HCT116 (cell line): ENCODE measurements around the gene UGT1A7. TPM values are rescaled to one million over a fixed set of nuclear protein-coding genes. Genes with fewer than 3 reads are reported as not detected.

Source experiments
- ATAC-seq: fragments of 200-7000 bp; cut with Tn5 transposase; 2 replicates; pipeline ENCODE4 v1.9.1; 2020; ENCODE audit warnings: mild to moderate bottlenecking, moderate library complexity
- BruUV-seq: library from RNA; stranded (reverse); fragments of 400-500 nt; replicated peaks from 2 replicates; lab custom pipeline; 2021; lab: Mats Ljungman, UMichigan
- CTCF ChIA-PET: fragments of 300-600 bp; sonication (Branson Sonifier 250); formaldehyde crosslinking; loops from one replicate; lab custom pipeline; 2021; ENCODE audit warnings: antibody characterized with exemption; lab: Charles Lee
- POLR2A ChIA-PET: fragments of 300-600, 350-600 bp; sonication (Branson Sonifier 250); formaldehyde crosslinking; loops from one replicate; lab custom pipeline; 2021; ENCODE audit warnings: antibody characterized with exemption; lab: Charles Lee
- RAD21 ChIA-PET, 2 experiments: fragments of 300-600 bp; sonication (Branson Sonifier 250); formaldehyde crosslinking; loops; one replicate each; lab custom pipeline; 2023; ENCODE audit warnings: low total read pairs in 2 of 2; ENCODE audit not compliant: uncharacterized antibody in 2 of 2, unreplicated experiment in 2 of 2, low non-redundant PET in 1 of 2; lab: Charles Lee
- DNase-seq: peaks from one replicate; pipeline ENCODE4 v3.0.0-alpha.2; 2010; ENCODE audit warnings: low read depth, low spot score
- H2AFZ ChIP-seq: fragments of 200-600 bp; shearing (Covaris generic), sonication (generic); 2 replicates; pipeline ENCODE4 v1.6.1; 2017; ENCODE audit warnings: low read depth, mixed run types, mixed read lengths, antibody characterized with exemption, low read length; ENCODE audit not compliant: poor library complexity, severe bottlenecking
- H3K27ac ChIP-seq: 2 replicates; pipeline ENCODE4 v1.5.1; 2012; ENCODE audit warnings: low read depth, low read length
- H3K27me3 ChIP-seq: fragments of 200-600 bp; sonication (generic); 2 replicates; pipeline ENCODE4 v1.6.1; 2016; ENCODE audit warnings: mixed run types, low read length, mixed read lengths; ENCODE audit not compliant: insufficient read depth
- H3K36me3 ChIP-seq, 2 experiments: fragments of 200-500 bp in 1 of 2; fragments of 200-600 bp in 1 of 2; sonication (Bioruptor generic) in 1 of 2; sonication (generic) in 1 of 2; 2 replicates each; pipeline versions ENCODE4 v1.5.1 to v1.6.1; 2014 to 2016; ENCODE audit warnings: low read length in 2 of 2, inconsistent platforms in 1 of 2, mixed read lengths in 1 of 2, mixed run types in 1 of 2; ENCODE audit not compliant: insufficient read depth in 2 of 2, control insufficient read depth in 1 of 2
- H3K4me1 ChIP-seq, 2 experiments: fragments of 200-600 bp in 1 of 2; sonication (generic) in 1 of 2; 2 replicates each; pipeline versions ENCODE4 v1.5.1 to v1.6.1; 2012 to 2017; ENCODE audit warnings: low read length in 2 of 2, inconsistent platforms in 1 of 2, mild to moderate bottlenecking in 1 of 2, mixed read lengths in 1 of 2, mixed run types in 1 of 2, moderate library complexity in 1 of 2; ENCODE audit not compliant: insufficient read depth in 2 of 2, control insufficient read depth in 1 of 2
- H3K4me2 ChIP-seq: fragments of 200-600 bp; sonication (generic); 2 replicates; pipeline ENCODE4 v1.6.1; 2017; ENCODE audit warnings: mixed run types, low read length, mixed read lengths
- H3K4me3 ChIP-seq, 2 experiments: fragments of 200-600 bp in 1 of 2; sonication (generic) in 1 of 2; replicated peaks in 1 of 2; 2 replicates each; pipeline ENCODE4 v1.5.1; 2011 to 2016; ENCODE audit warnings: low read length in 2 of 2, control low read depth in 1 of 2, low read depth in 1 of 2, mild to moderate bottlenecking in 1 of 2, mixed read lengths in 1 of 2, mixed run types in 1 of 2
- H3K79me2 ChIP-seq: fragments of 200-600 bp; sonication (generic); 2 replicates; pipeline ENCODE4 v1.6.1; 2017; ENCODE audit warnings: mild to moderate bottlenecking, mixed run types, low read length, moderate library complexity, mixed read lengths; ENCODE audit not compliant: insufficient read depth
- H3K9ac ChIP-seq: fragments of 200-600 bp; sonication (generic); 2 replicates; pipeline ENCODE4 v1.6.1; 2016; ENCODE audit warnings: low read length, mixed read lengths
- H3K9me2 ChIP-seq: fragments of 200-600 bp; sonication (generic), shearing (Covaris generic); 2 replicates; pipeline ENCODE4 v1.6.1; 2017; ENCODE audit warnings: mixed run types, mild to moderate bottlenecking, moderate library complexity; ENCODE audit not compliant: insufficient read depth
- H3K9me3 ChIP-seq, 2 experiments: fragments of 200-500 bp in 1 of 2; fragments of 200-600 bp in 1 of 2; sonication (Bioruptor generic) in 1 of 2; sonication (generic) in 1 of 2; 2 replicates each; pipeline ENCODE4 v1.6.1; 2014 to 2017; ENCODE audit warnings: low read length in 2 of 2, mixed read lengths in 2 of 2, inconsistent platforms in 1 of 2, low read depth in 1 of 2, mild to moderate bottlenecking in 1 of 2, mixed run types in 1 of 2, moderate library complexity in 1 of 2; ENCODE audit not compliant: control insufficient read depth in 1 of 2, insufficient read depth in 1 of 2
- H4K20me1 ChIP-seq: fragments of 200-600 bp; sonication (generic), shearing (Covaris generic); 2 replicates; pipeline ENCODE4 v1.6.1; 2017; ENCODE audit warnings: mixed run types, mild to moderate bottlenecking, moderate library complexity; ENCODE audit not compliant: insufficient read depth
- CBX3 ChIP-seq: IDR thresholded peaks from 2 replicates; pipeline ENCODE4 v1.6.1; 2012; ENCODE audit warnings: low read depth
- EGR1 ChIP-seq: IDR thresholded peaks from 2 replicates; pipeline ENCODE4 v1.6.1; 2012; ENCODE audit warnings: low read depth
- ELF1 ChIP-seq: IDR thresholded peaks from 2 replicates; pipeline ENCODE4 v1.6.1; 2012; ENCODE audit warnings: low read depth, borderline replicate concordance
- EZH2 ChIP-seq: fragments of 200-600 bp; sonication (generic); IDR thresholded peaks from 2 replicates; pipeline ENCODE4 v1.6.1; 2017; ENCODE audit warnings: antibody characterized with exemption, mixed run types
- EZH2phosphoT487 ChIP-seq: fragments of 200-600 bp; IDR thresholded peaks from 2 replicates; pipeline ENCODE4 v1.6.1; 2018; ENCODE audit warnings: antibody characterized with exemption, borderline replicate concordance
- FOSL1 ChIP-seq: IDR thresholded peaks from 2 replicates; pipeline ENCODE4 v1.6.1; 2012; ENCODE audit warnings: low read depth
- JUND ChIP-seq: IDR thresholded peaks from 2 replicates; pipeline ENCODE4 v1.6.1; 2012
- SIN3A ChIP-seq: IDR thresholded peaks from 2 replicates; pipeline ENCODE4 v1.6.1; 2012; ENCODE audit warnings: low read depth
- SP1 ChIP-seq: IDR thresholded peaks from 2 replicates; pipeline ENCODE4 v1.6.1; 2012; ENCODE audit warnings: low read depth
- SRF ChIP-seq: IDR thresholded peaks from 2 replicates; pipeline ENCODE4 v1.6.1; 2012; ENCODE audit warnings: low read depth
- YY1 ChIP-seq: IDR thresholded peaks from 2 replicates; pipeline ENCODE4 v1.6.1; 2011; ENCODE audit warnings: low read length, low read depth, moderate library complexity, mild to moderate bottlenecking; ENCODE audit not compliant: insufficient replicate concordance; ENCODE audit errors: extremely low read depth
- ZFX ChIP-seq: fragments of 450-650 bp; IDR thresholded peaks from 2 replicates; pipeline ENCODE4 v1.6.1; 2017
- intact Hi-C: fragments of 100-400 bp; cut with micrococcal nuclease; formaldehyde crosslinking; loops from 2 replicates; pipeline ENCODE4 v1.10.0; 2022
- total RNA-seq: library from RNA; stranded (reverse); gene quantifications from one replicate; pipeline ENCODE4 v1.2.1, GENCODE V29; 2021; ENCODE audit not compliant: unreplicated experiment
- TF ChIP-seq, protein P1 (sequence below): IDR thresholded peaks from 2 replicates; pipeline ENCODE4 v1.6.1; 2011; ENCODE audit warnings: mild to moderate bottlenecking, low read length, moderate library complexity; ENCODE audit not compliant: insufficient replicate concordance; ENCODE audit errors: extremely low read depth
- TF ChIP-seq, protein P2 (sequence below): IDR thresholded peaks from 2 replicates; pipeline ENCODE4 v1.6.1; 2012

Gene UGT1A7
- total RNA-seq, 1 experiment from 2014 or later, result not detected

DNA sequence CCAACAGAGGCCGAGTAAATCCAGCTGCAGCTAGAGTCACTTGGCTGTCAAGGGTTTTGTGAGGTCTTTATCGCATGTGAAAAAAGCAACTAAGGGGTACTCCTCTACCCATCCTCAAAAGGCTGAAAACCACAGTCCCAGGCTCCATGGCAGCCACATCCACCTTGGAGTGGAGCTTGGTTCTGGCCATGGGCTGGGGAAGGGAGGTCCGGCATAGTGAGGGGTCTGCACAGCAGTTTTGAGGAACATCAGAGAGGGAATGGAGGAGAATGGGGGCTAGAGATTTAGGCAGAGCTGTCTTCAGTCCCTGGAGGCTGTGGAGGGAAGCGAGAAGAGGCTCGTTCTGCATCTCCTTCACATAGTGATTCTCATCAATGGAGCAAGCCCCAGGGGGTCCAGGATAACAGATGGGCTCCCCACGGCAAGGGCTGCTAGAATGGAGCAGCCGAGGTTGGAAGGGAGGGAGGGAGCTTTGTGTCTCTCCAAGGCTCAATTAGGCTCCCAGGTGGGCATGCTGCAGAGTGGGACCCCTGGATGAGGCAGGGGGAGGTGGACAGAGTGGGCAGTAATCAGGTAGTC, 117.5 kb downstream of the UGT1A7 start:
- Histone ChIP-seq H3K79me2 (no peaks in the 10 kb centered on the region), H3K27me3 (no peaks in the 10 kb centered on the region), H4K20me1 (no peaks in the 10 kb centered on the region), H2AFZ (no peak overlapping the region), H3K4me3 (no peak overlapping the region), H3K9ac (no peak overlapping the region), H3K27ac (no peak overlapping the region), H3K9me3 (no peaks in the 10 kb centered on the region), H3K36me3 (no peaks in the 10 kb centered on the region), H3K4me2 (no peak overlapping the region), H3K9me2 (no peaks in the 10 kb centered on the region), H3K4me1 (peaks cover 5 to 9% of the 10 kb centered on the region in 2 experiments; a peak in 3 of 4 replicates)
- no TSS peak for BruUV-seq
- no peak for TF ChIP-seq ZFX
- TF ChIP-seq SRF, result no peak
- TF ChIP-seq EZH2, result no peak
- TF ChIP-seq FOSL1, result no peak
- TF ChIP-seq SP1, result no peak
- TF ChIP-seq, protein P1, sequence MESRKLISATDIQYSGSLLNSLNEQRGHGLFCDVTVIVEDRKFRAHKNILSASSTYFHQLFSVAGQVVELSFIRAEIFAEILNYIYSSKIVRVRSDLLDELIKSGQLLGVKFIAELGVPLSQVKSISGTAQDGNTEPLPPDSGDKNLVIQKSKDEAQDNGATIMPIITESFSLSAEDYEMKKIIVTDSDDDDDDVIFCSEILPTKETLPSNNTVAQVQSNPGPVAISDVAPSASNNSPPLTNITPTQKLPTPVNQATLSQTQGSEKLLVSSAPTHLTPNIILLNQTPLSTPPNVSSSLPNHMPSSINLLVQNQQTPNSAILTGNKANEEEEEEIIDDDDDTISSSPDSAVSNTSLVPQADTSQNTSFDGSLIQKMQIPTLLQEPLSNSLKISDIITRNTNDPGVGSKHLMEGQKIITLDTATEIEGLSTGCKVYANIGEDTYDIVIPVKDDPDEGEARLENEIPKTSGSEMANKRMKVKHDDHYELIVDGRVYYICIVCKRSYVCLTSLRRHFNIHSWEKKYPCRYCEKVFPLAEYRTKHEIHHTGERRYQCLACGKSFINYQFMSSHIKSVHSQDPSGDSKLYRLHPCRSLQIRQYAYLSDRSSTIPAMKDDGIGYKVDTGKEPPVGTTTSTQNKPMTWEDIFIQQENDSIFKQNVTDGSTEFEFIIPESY, result no peak
- TF ChIP-seq, protein P2, sequence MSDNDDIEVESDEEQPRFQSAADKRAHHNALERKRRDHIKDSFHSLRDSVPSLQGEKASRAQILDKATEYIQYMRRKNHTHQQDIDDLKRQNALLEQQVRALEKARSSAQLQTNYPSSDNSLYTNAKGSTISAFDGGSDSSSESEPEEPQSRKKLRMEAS, result no peak
- no peak for TF ChIP-seq EGR1
- TF ChIP-seq JUND, result no peak
- TF ChIP-seq CBX3, result no peak
- TF ChIP-seq YY1, result no peak
- TF ChIP-seq EZH2phosphoT487, result no peak
- no peak for TF ChIP-seq SIN3A
- no peak for TF ChIP-seq ELF1
- DNase-seq, result no peak
- intact Hi-C loops, result no loop called here
- ChIA-PET CTCF (no interaction called here), POLR2A (no interaction called here), RAD21 (no interaction called here)
- ATAC-seq, result no peak
